ENCODE results near the gene INSYN2B. TPM values are rescaled to one million over a fixed set of nuclear protein-coding genes. Genes with fewer than 3 reads are reported as not detected.

INSYN2B gene
- total RNA-seq, 1 experiment from 2014 or later, result 8.4 TPM

GRCh38 chr5:169971780-169972179 is 8.5 kb downstream of the INSYN2B start:
- DNase-seq (ENCODE audit: low read depth), result no peak

GRCh38 chr5:169970911-169971765 is 9.2 kb downstream of the INSYN2B start:
- peak; percentile 81 for DNase-seq (ENCODE audit: low read depth)

GRCh38 chr5:169970339-169970738 is 10.0 kb downstream of the INSYN2B start:
- DNase-seq (ENCODE audit: low read depth), result no peak

- DNase-seq (ENCODE audit: low read depth), result no peak
Measured at GRCh38 chr5:169964246-169964645, 16.0 kb downstream of the INSYN2B start.

- DNase-seq (ENCODE audit: low read depth), result no peak
Measured at GRCh38 chr5:169960659-169961058, 19.6 kb downstream of the INSYN2B start.

GRCh38 chr5:169958278-169958677 is 22.0 kb downstream of the INSYN2B start:
- no peak for DNase-seq (ENCODE audit: low read depth)

GRCh38 chr5:169956756-169957155 is 23.5 kb downstream of the INSYN2B start:
- DNase-seq (ENCODE audit: low read depth), result peak; percentile 63

- no peak for DNase-seq (ENCODE audit: low read depth)
Measured at GRCh38 chr5:169956126-169956525, 24.2 kb downstream of the INSYN2B start.

- DNase-seq (ENCODE audit: low read depth), result no peak
Measured at GRCh38 chr5:169954786-169955185, 25.5 kb downstream of the INSYN2B start.

GRCh38 chr5:169953196-169953595 is 27.1 kb downstream of the INSYN2B start:
- peak; percentile 38 for DNase-seq (ENCODE audit: low read depth)

GRCh38 chr5:169950333-169950732 is 30.0 kb downstream of the INSYN2B start:
- no peak for DNase-seq (ENCODE audit: low read depth)

GRCh38 chr5:169946743-169947295 is 33.5 kb downstream of the INSYN2B start:
- DNase-seq (ENCODE audit: low read depth), result no peak

- peak; percentile 63 for DNase-seq (ENCODE audit: low read depth)
Measured at GRCh38 chr5:169945831-169946261, 34.4 kb downstream of the INSYN2B start.

GRCh38 chr5:169944922-169945680 is 35.2 kb downstream of the INSYN2B start:
- peak; percentile 3 for DNase-seq (ENCODE audit: low read depth)

GRCh38 chr5:169944115-169944514 is 36.2 kb downstream of the INSYN2B start:
- no peak for DNase-seq (ENCODE audit: low read depth)

- DNase-seq (ENCODE audit: low read depth), result no peak
Measured at GRCh38 chr5:169943026-169943425, 37.3 kb downstream of the INSYN2B start.

- no peak for DNase-seq (ENCODE audit: low read depth)
Measured at GRCh38 chr5:169942181-169942580, 38.1 kb downstream of the INSYN2B start.

GRCh38 chr5:169941542-169941941 is 38.8 kb downstream of the INSYN2B start:
- DNase-seq (ENCODE audit: low read depth), result no peak

- no peak for DNase-seq (ENCODE audit: low read depth)
Measured at GRCh38 chr5:169939731-169940130, 40.6 kb downstream of the INSYN2B start.

GRCh38 chr5:169938439-169938838 is 41.9 kb downstream of the INSYN2B start:
- DNase-seq (ENCODE audit: low read depth), result no peak

- DNase-seq (ENCODE audit: low read depth), result no peak
Measured at GRCh38 chr5:169935762-169936161, 44.5 kb downstream of the INSYN2B start.

GRCh38 chr5:169934990-169935389 is 45.3 kb downstream of the INSYN2B start:
- peak; percentile 24 for DNase-seq (ENCODE audit: low read depth)

- no peak for DNase-seq (ENCODE audit: low read depth)
Measured at GRCh38 chr5:169933616-169934015, 46.7 kb downstream of the INSYN2B start.
